Parathyroid adenoma (tissue), 2 donors: Measurements from ENCODE around the gene PSMA7.
"Not testable (repeated sequence)": the region's sequence is repeated elsewhere in the genome, so short reads cannot be mapped to it uniquely, and the experiment has no call there.

Experiments used
- H2AFZ ChIP-seq: fragments of 300-600 bp; sonication (generic); one replicate; pipeline ENCODE4 v1.7.0; 2017; ENCODE audit warnings: antibody characterized with exemption, mild to moderate bottlenecking
- H3K27ac ChIP-seq: fragments of 300-600 bp; sonication (generic); one replicate; pipeline ENCODE4 v1.7.0; 2017
- H3K27me3 ChIP-seq: fragments of 300-600 bp; sonication (generic); one replicate; pipeline ENCODE4 v1.7.0; 2017; ENCODE audit warnings: low read length; ENCODE audit not compliant: control insufficient read depth, insufficient read depth
- H3K36me3 ChIP-seq: fragments of 300-600 bp; sonication (generic); one replicate; pipeline ENCODE4 v1.7.0; 2017; ENCODE audit warnings: low read length; ENCODE audit not compliant: control insufficient read depth, insufficient read depth
- H3K4me1 ChIP-seq: fragments of 300-600 bp; sonication (generic); one replicate; pipeline ENCODE4 v1.7.0; 2017; ENCODE audit warnings: control low read depth
- H3K4me2 ChIP-seq: fragments of 300-600 bp; sonication (generic); one replicate; pipeline ENCODE4 v1.7.0; 2017; ENCODE audit warnings: low read length
- H3K4me3 ChIP-seq: fragments of 300-600 bp; sonication (generic); one replicate; pipeline ENCODE4 v1.7.0; 2017; ENCODE audit warnings: low read depth, low read length
- H3K79me2 ChIP-seq: fragments of 300-600 bp; sonication (generic); one replicate; pipeline ENCODE4 v1.7.0; 2017; ENCODE audit warnings: control low read depth
- H3K9ac ChIP-seq: fragments of 300-600 bp; sonication (generic); one replicate; pipeline ENCODE4 v1.7.0; 2017; ENCODE audit warnings: mild to moderate bottlenecking
- H3K9me3 ChIP-seq: fragments of 300-600 bp; sonication (generic); one replicate; pipeline ENCODE4 v1.7.0; 2017; ENCODE audit warnings: low read length; ENCODE audit not compliant: control insufficient read depth
- CTCF ChIP-seq: fragments of 300-600 bp; sonication (generic); IDR thresholded peaks from one replicate; pipeline ENCODE4 v1.7.0; 2017; ENCODE audit warnings: antibody characterized with exemption, mild to moderate bottlenecking
- donor health status: primary hyperparathyroidism.

The PSMA7 gene

GRCh38 chr20:62151225-62151624 lies 8.0 kb upstream of the PSMA7 start:
- H3K4me1 ChIP-seq = no peaks in the 10 kb centered on the region
- H3K36me3 ChIP-seq = no peaks in the 10 kb centered on the region
- no peak overlapping the region for H2AFZ ChIP-seq
- H3K4me3 ChIP-seq = no peak overlapping the region
- TF ChIP-seq CTCF = no peak
- peaks cover 64% of the 10 kb centered on the region for H3K79me2 ChIP-seq
- no peak overlapping the region for H3K4me2 ChIP-seq
- H3K9ac ChIP-seq = no peak overlapping the region
- no peaks in the 10 kb centered on the region for H3K27me3 ChIP-seq
- no peaks in the 10 kb centered on the region for H3K9me3 ChIP-seq
- no peak overlapping the region for H3K27ac ChIP-seq

- no peaks in the 10 kb centered on the region for H3K36me3 ChIP-seq
- no peaks in the 10 kb centered on the region for H3K27me3 ChIP-seq
- no peak overlapping the region for H3K27ac ChIP-seq
- no peak overlapping the region for H3K4me3 ChIP-seq
- H3K79me2 ChIP-seq = peaks cover 73% of the 10 kb centered on the region
- H3K9me3 ChIP-seq = no peaks in the 10 kb centered on the region
- no peak for TF ChIP-seq CTCF
- H3K4me1 ChIP-seq = no peaks in the 10 kb centered on the region
- no peak overlapping the region for H3K4me2 ChIP-seq
- H3K9ac ChIP-seq = no peak overlapping the region
- H2AFZ ChIP-seq = no peak overlapping the region
Measured at GRCh38 chr20:62150310-62150575, 7.0 kb upstream of the PSMA7 start.

GRCh38 chr20:62149532-62150309 lies 6.5 kb upstream of the PSMA7 start:
- Histone ChIP-seq H3K27me3 (no peaks in the 10 kb centered on the region), H3K27ac (no peak overlapping the region), H3K4me1 (peaks cover under 1% of the 10 kb centered on the region), H3K9ac (no peak overlapping the region), H3K9me3 (no peaks in the 10 kb centered on the region), H3K36me3 (no peaks in the 10 kb centered on the region), H2AFZ (no peak overlapping the region), H3K79me2 (peaks cover 78% of the 10 kb centered on the region), H3K4me3 (no peak overlapping the region), H3K4me2 (no peak overlapping the region)
- TF ChIP-seq CTCF = no peak

GRCh38 chr20:62148908-62149314 lies 5.7 kb upstream of the PSMA7 start:
- no peak for TF ChIP-seq CTCF
- Histone ChIP-seq H3K27ac (no peak overlapping the region), H2AFZ (no peak overlapping the region), H3K4me2 (no peak overlapping the region), H3K27me3 (no peaks in the 10 kb centered on the region), H3K79me2 (peaks cover 73% of the 10 kb centered on the region), H3K4me1 (peaks cover 4% of the 10 kb centered on the region), H3K36me3 (no peaks in the 10 kb centered on the region), H3K9me3 (no peaks in the 10 kb centered on the region), H3K4me3 (no peak overlapping the region), H3K9ac (no peak overlapping the region)

GRCh38 chr20:62148383-62148782 lies 5.2 kb upstream of the PSMA7 start:
- not testable (repeated sequence) for H3K9ac ChIP-seq, H3K9me3 ChIP-seq, H3K4me2 ChIP-seq, H3K4me3 ChIP-seq, H3K27me3 ChIP-seq, H3K4me1 ChIP-seq, H2AFZ ChIP-seq, H3K36me3 ChIP-seq, H3K27ac ChIP-seq
- H3K79me2 ChIP-seq = peaks cover 73% of the 10 kb centered on the region
